Diencephalon (tissue), 1 donor: Measurements from ENCODE around the gene NIPA2. TPM values are rescaled to one million over a fixed set of nuclear protein-coding genes. Genes with fewer than 3 reads are reported as not detected.

ENCODE experiments used
- total RNA-seq: library from RNA; depleted of rRNA; stranded (reverse); fragments of >200 nt; gene quantifications from one replicate; pipeline ENCODE4 v1.2.3, GENCODE V29; 2014

NIPA2 gene
- total RNA-seq: 56.7 TPM

DNA sequence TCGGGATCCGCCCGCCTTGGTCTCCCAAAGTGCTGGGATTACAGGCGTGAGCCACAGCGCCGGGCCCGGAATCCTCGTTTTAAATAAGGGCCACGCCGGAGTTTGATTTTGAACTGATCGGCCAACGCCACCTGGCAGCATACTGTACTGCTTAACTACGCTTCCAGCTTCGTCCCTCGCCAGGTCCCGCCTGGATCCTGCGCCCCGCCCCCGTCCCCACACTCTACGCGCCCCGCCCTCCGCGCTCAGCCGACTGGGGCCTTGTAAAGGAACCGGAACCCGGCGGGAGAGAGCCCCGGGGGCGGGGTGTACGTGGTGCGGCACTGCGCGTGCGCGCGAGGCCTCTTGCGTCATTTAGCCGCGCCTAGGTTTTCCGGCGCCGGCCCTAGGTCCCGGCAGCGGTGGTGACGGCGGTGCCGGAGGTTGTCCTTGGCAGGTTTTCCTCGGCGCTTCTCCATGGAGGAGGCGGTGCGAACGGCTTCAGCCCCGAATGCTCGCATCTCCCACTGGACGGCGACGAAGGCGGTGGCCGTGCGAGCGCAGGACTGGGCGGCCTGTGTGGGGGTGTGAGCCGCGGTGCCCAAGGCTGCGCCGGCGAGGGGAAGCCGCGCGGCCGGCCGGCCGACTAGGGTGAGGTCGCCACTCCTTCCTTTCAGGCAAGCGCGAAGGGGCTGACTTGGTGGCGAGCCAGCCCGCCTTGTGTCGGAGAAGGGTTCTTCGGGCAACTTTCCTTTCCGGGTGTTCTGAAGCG, at the start of gene NIPA2:
Gene NIPA2 (plus strand): TSS at position 375 of the 751 bp plus-strand sequence. CDS start 13,066 bp downstream, outside the sequence.

Other genes with a start within 250 kb of the NIPA2 start
- gene NIPA1, start 52.0 kb upstream of the NIPA2 start, total RNA-seq: 40.6 TPM
- gene CYFIP1, start 141.7 kb downstream of the NIPA2 start, total RNA-seq: 48.2 TPM
- gene TUBGCP5, start 200.9 kb downstream of the NIPA2 start, total RNA-seq: 28.8 TPM